ENCODE measurements around the gene MRPS22.

DNA sequence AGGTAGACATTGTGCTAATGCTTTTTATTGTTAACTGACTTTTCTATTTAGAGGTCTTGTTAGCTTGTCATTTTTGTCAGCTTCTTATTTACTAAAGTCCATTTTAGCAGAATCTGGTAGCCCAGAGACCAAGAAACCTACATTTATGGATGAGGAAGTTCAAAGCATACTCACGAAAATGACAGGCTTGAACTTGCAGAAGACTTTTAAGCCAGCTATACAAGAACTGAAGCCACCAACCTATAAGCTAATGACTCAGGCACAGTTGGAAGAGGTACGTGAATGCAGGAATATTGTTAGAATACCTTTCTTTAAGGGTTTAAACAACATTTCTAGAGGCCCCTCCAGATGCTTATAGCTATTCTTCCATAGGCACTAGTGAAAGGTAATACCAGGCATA, 3.0 kb downstream of the MRPS22 start:
- TF ChIP-seq, protein P1, sequence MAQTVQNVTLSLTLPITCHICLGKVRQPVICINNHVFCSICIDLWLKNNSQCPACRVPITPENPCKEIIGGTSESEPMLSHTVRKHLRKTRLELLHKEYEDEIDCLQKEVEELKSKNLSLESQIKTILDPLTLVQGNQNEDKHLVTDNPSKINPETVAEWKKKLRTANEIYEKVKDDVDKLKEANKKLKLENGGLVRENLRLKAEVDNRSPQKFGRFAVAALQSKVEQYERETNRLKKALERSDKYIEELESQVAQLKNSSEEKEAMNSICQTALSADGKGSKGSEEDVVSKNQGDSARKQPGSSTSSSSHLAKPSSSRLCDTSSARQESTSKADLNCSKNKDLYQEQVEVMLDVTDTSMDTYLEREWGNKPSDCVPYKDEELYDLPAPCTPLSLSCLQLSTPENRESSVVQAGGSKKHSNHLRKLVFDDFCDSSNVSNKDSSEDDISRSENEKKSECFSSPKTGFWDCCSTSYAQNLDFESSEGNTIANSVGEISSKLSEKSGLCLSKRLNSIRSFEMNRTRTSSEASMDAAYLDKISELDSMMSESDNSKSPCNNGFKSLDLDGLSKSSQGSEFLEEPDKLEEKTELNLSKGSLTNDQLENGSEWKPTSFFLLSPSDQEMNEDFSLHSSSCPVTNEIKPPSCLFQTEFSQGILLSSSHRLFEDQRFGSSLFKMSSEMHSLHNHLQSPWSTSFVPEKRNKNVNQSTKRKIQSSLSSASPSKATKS (CRISPR knock-in tag; IDR thresholded peaks at IDR 0.05): no peak
- no peak for TF ChIP-seq SIN3A (IDR thresholded peaks at IDR 0.05; ENCODE audit: borderline replicate concordance in 2 of 2, control insufficient read depth in 1 of 2, low read depth in 2 of 2, low read length in 2 of 2)
- no peak for TF ChIP-seq TCF7L2 (IDR thresholded peaks at IDR 0.05; ENCODE audit: low read depth, low read length)
- TF ChIP-seq, protein P2, sequence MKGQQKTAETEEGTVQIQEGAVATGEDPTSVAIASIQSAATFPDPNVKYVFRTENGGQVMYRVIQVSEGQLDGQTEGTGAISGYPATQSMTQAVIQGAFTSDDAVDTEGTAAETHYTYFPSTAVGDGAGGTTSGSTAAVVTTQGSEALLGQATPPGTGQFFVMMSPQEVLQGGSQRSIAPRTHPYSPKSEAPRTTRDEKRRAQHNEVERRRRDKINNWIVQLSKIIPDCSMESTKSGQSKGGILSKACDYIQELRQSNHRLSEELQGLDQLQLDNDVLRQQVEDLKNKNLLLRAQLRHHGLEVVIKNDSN (CRISPR knock-in tag; IDR thresholded peaks at IDR 0.05): no peak
- TF ChIP-seq SMARCE1 (IDR thresholded peaks at IDR 0.05): no peak
- TF ChIP-seq MEF2A (IDR thresholded peaks at IDR 0.05; ENCODE audit: control insufficient read depth, low read depth, low read length): no peak
- TF ChIP-seq, protein P3, sequence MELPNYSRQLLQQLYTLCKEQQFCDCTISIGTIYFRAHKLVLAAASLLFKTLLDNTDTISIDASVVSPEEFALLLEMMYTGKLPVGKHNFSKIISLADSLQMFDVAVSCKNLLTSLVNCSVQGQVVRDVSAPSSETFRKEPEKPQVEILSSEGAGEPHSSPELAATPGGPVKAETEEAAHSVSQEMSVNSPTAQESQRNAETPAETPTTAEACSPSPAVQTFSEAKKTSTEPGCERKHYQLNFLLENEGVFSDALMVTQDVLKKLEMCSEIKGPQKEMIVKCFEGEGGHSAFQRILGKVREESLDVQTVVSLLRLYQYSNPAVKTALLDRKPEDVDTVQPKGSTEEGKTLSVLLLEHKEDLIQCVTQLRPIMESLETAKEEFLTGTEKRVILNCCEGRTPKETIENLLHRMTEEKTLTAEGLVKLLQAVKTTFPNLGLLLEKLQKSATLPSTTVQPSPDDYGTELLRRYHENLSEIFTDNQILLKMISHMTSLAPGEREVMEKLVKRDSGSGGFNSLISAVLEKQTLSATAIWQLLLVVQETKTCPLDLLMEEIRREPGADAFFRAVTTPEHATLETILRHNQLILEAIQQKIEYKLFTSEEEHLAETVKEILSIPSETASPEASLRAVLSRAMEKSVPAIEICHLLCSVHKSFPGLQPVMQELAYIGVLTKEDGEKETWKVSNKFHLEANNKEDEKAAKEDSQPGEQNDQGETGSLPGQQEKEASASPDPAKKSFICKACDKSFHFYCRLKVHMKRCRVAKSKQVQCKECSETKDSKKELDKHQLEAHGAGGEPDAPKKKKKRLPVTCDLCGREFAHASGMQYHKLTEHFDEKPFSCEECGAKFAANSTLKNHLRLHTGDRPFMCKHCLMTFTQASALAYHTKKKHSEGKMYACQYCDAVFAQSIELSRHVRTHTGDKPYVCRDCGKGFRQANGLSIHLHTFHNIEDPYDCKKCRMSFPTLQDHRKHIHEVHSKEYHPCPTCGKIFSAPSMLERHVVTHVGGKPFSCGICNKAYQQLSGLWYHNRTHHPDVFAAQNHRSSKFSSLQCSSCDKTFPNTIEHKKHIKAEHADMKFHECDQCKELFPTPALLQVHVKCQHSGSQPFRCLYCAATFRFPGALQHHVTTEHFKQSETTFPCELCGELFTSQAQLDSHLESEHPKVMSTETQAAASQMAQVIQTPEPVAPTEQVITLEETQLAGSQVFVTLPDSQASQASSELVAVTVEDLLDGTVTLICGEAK (IDR thresholded peaks at IDR 0.05): no peak
- TF ChIP-seq, protein P3 (CRISPR knock-in tag; IDR thresholded peaks at IDR 0.05): no peak
- TF ChIP-seq, protein P4, sequence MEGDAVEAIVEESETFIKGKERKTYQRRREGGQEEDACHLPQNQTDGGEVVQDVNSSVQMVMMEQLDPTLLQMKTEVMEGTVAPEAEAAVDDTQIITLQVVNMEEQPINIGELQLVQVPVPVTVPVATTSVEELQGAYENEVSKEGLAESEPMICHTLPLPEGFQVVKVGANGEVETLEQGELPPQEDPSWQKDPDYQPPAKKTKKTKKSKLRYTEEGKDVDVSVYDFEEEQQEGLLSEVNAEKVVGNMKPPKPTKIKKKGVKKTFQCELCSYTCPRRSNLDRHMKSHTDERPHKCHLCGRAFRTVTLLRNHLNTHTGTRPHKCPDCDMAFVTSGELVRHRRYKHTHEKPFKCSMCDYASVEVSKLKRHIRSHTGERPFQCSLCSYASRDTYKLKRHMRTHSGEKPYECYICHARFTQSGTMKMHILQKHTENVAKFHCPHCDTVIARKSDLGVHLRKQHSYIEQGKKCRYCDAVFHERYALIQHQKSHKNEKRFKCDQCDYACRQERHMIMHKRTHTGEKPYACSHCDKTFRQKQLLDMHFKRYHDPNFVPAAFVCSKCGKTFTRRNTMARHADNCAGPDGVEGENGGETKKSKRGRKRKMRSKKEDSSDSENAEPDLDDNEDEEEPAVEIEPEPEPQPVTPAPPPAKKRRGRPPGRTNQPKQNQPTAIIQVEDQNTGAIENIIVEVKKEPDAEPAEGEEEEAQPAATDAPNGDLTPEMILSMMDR (IDR thresholded peaks at IDR 0.05 in 2 of 3, conservative IDR thresholded peaks at IDR 0.05 in 1 of 3; ENCODE audit: insufficient read depth in 2 of 3, low read depth in 1 of 3, low read length in 3 of 3): no peak
- no peak for TF ChIP-seq RNF2 (IDR thresholded peaks at IDR 0.05)
